ENCODE results near the gene CAMTA2. TPM values are rescaled to one million over a fixed set of nuclear protein-coding genes. Genes with fewer than 3 reads are reported as not detected.

CAMTA2 gene
- polyA plus RNA-seq, 1 donor from 2014 or later = 7.3 TPM

DNA sequence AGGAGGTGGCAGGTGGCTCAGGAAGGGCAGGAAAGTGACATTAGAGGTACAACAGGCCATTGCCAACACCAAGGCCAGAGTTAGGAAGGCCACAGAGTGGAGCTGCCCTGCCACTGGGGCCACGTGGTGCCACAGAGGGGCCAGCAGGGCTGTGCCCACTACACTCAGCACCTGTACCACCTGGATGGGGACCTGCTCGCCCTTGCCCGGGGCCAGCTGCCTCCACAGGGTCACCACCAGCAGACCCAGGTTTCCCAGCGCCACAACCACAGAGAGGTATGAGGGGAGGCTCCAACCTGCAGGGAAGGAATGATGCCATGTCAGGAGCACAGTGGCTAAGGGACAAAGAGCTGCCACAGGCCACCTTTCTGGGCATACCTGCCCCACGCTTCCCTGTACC, 46.6 kb upstream of the CAMTA2 start:
- Histone ChIP-seq H2AFZ (ENCODE audit: low read depth, low read length) (no peak overlapping the region), H3K27me3 (ENCODE audit: insufficient read depth, low read depth, low read length) (no peaks in the 10 kb centered on the region), H3K79me2 (replicated peaks; ENCODE audit: insufficient read depth, low read length) (no peaks in the 10 kb centered on the region), H3K9me3 (ENCODE audit: low read length) (no peaks in the 10 kb centered on the region), H3K9ac (ENCODE audit: low read length) (no peak overlapping the region), H3K9me2 (ENCODE audit: insufficient read depth, low read length) (no peaks in the 10 kb centered on the region), H3K4me2 (ENCODE audit: low read length) (no peak overlapping the region), H3K36me3 (ENCODE audit: insufficient read depth, low read length) (no peaks in the 10 kb centered on the region), H3K4me3 (ENCODE audit: low read length) (no peak overlapping the region), H4K20me1 (ENCODE audit: insufficient read depth) (no peaks in the 10 kb centered on the region), H3K27ac (ENCODE audit: low read length) (no peak overlapping the region), H3F3A (ENCODE audit: insufficient read depth, low read length, poor library complexity, severe bottlenecking) (no peaks in the 10 kb centered on the region)
- TF ChIP-seq SMC3 (conservative IDR thresholded peaks at IDR 0.05; ENCODE audit: poor library complexity) = no peak

DNA sequence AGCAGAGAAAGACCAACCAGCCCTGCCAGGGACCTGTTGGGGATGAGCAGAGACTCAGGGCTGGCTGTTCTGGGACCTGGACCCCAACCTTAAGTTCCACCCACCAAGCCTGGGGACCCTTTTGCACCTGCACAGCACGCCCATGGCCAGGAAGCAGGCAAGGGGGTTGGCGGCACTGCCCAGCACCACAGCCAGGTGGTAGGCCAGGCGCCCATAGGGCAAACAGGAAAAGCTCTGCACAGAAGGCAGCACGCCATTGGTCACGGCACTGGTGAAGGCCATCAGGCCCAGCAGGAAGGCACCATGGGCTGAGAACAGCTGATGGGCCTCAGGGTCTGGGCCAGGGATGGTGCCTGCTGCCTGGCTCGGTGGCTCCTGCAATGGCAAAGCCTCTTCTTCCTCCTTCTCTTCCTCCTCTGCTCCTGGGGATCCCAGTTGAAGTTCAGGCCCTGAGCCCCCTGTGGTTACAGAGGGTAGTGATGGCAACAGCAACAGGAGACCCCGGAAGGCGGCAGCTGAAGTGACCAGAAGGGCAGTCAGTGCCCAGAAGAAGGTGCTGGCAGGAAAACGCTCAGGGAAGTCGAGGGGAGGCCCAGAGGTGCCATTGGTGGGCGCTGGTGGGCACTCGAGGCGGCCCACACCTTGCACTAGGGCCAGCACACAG, 46.0 kb upstream of the CAMTA2 start:
- H3K4me2 ChIP-seq (ENCODE audit: low read length) = no peak overlapping the region
- H3K4me3 ChIP-seq (ENCODE audit: low read length) = no peak overlapping the region
- no peaks in the 10 kb centered on the region for H3F3A ChIP-seq (ENCODE audit: insufficient read depth, low read length, poor library complexity, severe bottlenecking)
- no peaks in the 10 kb centered on the region for H4K20me1 ChIP-seq (ENCODE audit: insufficient read depth)
- H3K9me3 ChIP-seq (ENCODE audit: low read length) = no peaks in the 10 kb centered on the region
- H3K36me3 ChIP-seq (ENCODE audit: insufficient read depth, low read length) = no peaks in the 10 kb centered on the region
- H3K79me2 ChIP-seq (replicated peaks; ENCODE audit: insufficient read depth, low read length) = no peaks in the 10 kb centered on the region
- H3K27me3 ChIP-seq (ENCODE audit: insufficient read depth, low read depth, low read length) = no peaks in the 10 kb centered on the region
- no peak overlapping the region for H2AFZ ChIP-seq (ENCODE audit: low read depth, low read length)
- H3K27ac ChIP-seq (ENCODE audit: low read length) = no peak overlapping the region
- TF ChIP-seq SMC3 (conservative IDR thresholded peaks at IDR 0.05; ENCODE audit: poor library complexity) = no peak
- no peak for TF ChIP-seq RAD21 (conservative IDR thresholded peaks at IDR 0.05)
- TF ChIP-seq, protein P1, sequence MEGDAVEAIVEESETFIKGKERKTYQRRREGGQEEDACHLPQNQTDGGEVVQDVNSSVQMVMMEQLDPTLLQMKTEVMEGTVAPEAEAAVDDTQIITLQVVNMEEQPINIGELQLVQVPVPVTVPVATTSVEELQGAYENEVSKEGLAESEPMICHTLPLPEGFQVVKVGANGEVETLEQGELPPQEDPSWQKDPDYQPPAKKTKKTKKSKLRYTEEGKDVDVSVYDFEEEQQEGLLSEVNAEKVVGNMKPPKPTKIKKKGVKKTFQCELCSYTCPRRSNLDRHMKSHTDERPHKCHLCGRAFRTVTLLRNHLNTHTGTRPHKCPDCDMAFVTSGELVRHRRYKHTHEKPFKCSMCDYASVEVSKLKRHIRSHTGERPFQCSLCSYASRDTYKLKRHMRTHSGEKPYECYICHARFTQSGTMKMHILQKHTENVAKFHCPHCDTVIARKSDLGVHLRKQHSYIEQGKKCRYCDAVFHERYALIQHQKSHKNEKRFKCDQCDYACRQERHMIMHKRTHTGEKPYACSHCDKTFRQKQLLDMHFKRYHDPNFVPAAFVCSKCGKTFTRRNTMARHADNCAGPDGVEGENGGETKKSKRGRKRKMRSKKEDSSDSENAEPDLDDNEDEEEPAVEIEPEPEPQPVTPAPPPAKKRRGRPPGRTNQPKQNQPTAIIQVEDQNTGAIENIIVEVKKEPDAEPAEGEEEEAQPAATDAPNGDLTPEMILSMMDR (IDR thresholded peaks at IDR 0.05; ENCODE audit: poor library complexity, severe bottlenecking) = no peak
- TF ChIP-seq TAF1 (IDR thresholded peaks at IDR 0.05; ENCODE audit: low read depth) = no peak
- TF ChIP-seq EP300 (conservative IDR thresholded peaks at IDR 0.05; ENCODE audit: poor library complexity, severe bottlenecking) = no peak
- no peak for TF ChIP-seq POLR2AphosphoS5 (IDR thresholded peaks at IDR 0.05)
- no peak overlapping the region for H3K9ac ChIP-seq (ENCODE audit: low read length)
- H3K9me2 ChIP-seq (ENCODE audit: insufficient read depth, low read length) = no peaks in the 10 kb centered on the region

DNA sequence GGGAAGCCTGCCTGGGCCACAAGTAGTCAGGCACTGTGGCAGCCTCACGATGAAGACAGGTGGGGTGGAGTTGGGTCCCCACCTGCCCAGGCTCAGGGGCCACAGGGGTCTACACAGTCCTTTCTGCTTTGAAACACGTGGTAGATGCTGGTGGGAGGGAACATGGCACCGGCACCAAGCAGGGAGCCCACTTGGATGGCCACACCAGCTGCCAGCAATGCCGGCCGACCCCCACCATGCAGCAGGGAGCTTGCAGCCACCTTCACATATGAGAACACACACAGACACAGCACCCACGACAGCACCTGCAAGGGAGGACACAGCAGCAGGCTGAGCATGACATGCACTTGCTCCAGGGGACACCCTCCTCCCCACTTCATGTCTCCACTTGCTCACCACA, 45.4 kb upstream of the CAMTA2 start:
- no peak overlapping the region for H2AFZ ChIP-seq (ENCODE audit: low read depth, low read length)
- H3K4me2 ChIP-seq (ENCODE audit: low read length) = no peak overlapping the region

More for the DNA sequence above, 45.4 kb upstream of the CAMTA2 start:
- no peaks in the 10 kb centered on the region for H3K79me2 ChIP-seq (replicated peaks; ENCODE audit: insufficient read depth, low read length)
- no peaks in the 10 kb centered on the region for H3K36me3 ChIP-seq (ENCODE audit: insufficient read depth, low read length)
- no peaks in the 10 kb centered on the region for H4K20me1 ChIP-seq (ENCODE audit: insufficient read depth)
- no peaks in the 10 kb centered on the region for H3K27me3 ChIP-seq (ENCODE audit: insufficient read depth, low read depth, low read length)
- H3K9me3 ChIP-seq (ENCODE audit: low read length) = no peaks in the 10 kb centered on the region
- TF ChIP-seq EP300 (conservative IDR thresholded peaks at IDR 0.05; ENCODE audit: poor library complexity, severe bottlenecking) = no peak
- no peak for TF ChIP-seq SMC3 (conservative IDR thresholded peaks at IDR 0.05; ENCODE audit: poor library complexity)
- TF ChIP-seq EZH2 (IDR thresholded peaks at IDR 0.05; ENCODE audit: borderline replicate concordance, insufficient read depth, low read length, poor library complexity, severe bottlenecking) = no peak
- no peak for TF ChIP-seq POLR2AphosphoS5 (IDR thresholded peaks at IDR 0.05)
- TF ChIP-seq, protein P2, sequence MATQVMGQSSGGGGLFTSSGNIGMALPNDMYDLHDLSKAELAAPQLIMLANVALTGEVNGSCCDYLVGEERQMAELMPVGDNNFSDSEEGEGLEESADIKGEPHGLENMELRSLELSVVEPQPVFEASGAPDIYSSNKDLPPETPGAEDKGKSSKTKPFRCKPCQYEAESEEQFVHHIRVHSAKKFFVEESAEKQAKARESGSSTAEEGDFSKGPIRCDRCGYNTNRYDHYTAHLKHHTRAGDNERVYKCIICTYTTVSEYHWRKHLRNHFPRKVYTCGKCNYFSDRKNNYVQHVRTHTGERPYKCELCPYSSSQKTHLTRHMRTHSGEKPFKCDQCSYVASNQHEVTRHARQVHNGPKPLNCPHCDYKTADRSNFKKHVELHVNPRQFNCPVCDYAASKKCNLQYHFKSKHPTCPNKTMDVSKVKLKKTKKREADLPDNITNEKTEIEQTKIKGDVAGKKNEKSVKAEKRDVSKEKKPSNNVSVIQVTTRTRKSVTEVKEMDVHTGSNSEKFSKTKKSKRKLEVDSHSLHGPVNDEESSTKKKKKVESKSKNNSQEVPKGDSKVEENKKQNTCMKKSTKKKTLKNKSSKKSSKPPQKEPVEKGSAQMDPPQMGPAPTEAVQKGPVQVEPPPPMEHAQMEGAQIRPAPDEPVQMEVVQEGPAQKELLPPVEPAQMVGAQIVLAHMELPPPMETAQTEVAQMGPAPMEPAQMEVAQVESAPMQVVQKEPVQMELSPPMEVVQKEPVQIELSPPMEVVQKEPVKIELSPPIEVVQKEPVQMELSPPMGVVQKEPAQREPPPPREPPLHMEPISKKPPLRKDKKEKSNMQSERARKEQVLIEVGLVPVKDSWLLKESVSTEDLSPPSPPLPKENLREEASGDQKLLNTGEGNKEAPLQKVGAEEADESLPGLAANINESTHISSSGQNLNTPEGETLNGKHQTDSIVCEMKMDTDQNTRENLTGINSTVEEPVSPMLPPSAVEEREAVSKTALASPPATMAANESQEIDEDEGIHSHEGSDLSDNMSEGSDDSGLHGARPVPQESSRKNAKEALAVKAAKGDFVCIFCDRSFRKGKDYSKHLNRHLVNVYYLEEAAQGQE (IDR thresholded peaks at IDR 0.05; ENCODE audit: borderline replicate concordance) = no peak
- no peak for TF ChIP-seq MXI1 (conservative IDR thresholded peaks at IDR 0.05; ENCODE audit: poor library complexity, severe bottlenecking)
- no peak overlapping the region for H3K9ac ChIP-seq (ENCODE audit: low read length)
- no peak overlapping the region for H3K4me3 ChIP-seq (ENCODE audit: low read length)
- no peak overlapping the region for H3K27ac ChIP-seq (ENCODE audit: low read length)
- no peaks in the 10 kb centered on the region for H3K9me2 ChIP-seq (ENCODE audit: insufficient read depth, low read length)
- no peaks in the 10 kb centered on the region for H3F3A ChIP-seq (ENCODE audit: insufficient read depth, low read length, poor library complexity, severe bottlenecking)
